ENCODE data around the gene RPS24.

Gene RPS24

GRCh38 chr10:78028438-78029268 is 5.0 kb upstream of the RPS24 start:
- Histone ChIP-seq H4K20me1 (ENCODE audit: control insufficient read depth, insufficient read depth, low read depth, low read length) (no peaks in the 10 kb centered on the region), H3F3A (ENCODE audit: control insufficient read depth, insufficient read depth) (0 out of 2 replicates have a peak, but pooled peaks cover 3% of the 10 kb centered on the region), H3K27me3 (ENCODE audit: control insufficient read depth, low read length) (no peaks in the 10 kb centered on the region), H3K9me2 (replicated peaks; ENCODE audit: control insufficient read depth, low read length) (no peaks in the 10 kb centered on the region), H3K79me2 (ENCODE audit: control insufficient read depth, low read length) (peaks cover 34% of the 10 kb centered on the region), H3K4me3 (ENCODE audit: low read length) (peak overlapping the region; percentile 86), H3K27ac (ENCODE audit: low read depth, low read length) (peak overlapping the region; percentile 70), H3K9me3 (ENCODE audit: control insufficient read depth, insufficient read depth, low read length) (no peaks in the 10 kb centered on the region), H3K36me3 (ENCODE audit: control insufficient read depth, low read length) (peaks cover 48% of the 10 kb centered on the region), H3K4me1 (ENCODE audit: control insufficient read depth, low read length) (peaks cover 18% of the 10 kb centered on the region), H3K4me2 (ENCODE audit: low read length) (peak overlapping the region; percentile 86)
- TF ChIP-seq EZH2phosphoT487 (IDR thresholded peaks at IDR 0.05; ENCODE audit: borderline replicate concordance, low read length) = no peak
- TF ChIP-seq CTCF (IDR thresholded peaks at IDR 0.05; ENCODE audit: low read depth, low read length, poor library complexity, severe bottlenecking) = peak; percentile 35

DNA sequence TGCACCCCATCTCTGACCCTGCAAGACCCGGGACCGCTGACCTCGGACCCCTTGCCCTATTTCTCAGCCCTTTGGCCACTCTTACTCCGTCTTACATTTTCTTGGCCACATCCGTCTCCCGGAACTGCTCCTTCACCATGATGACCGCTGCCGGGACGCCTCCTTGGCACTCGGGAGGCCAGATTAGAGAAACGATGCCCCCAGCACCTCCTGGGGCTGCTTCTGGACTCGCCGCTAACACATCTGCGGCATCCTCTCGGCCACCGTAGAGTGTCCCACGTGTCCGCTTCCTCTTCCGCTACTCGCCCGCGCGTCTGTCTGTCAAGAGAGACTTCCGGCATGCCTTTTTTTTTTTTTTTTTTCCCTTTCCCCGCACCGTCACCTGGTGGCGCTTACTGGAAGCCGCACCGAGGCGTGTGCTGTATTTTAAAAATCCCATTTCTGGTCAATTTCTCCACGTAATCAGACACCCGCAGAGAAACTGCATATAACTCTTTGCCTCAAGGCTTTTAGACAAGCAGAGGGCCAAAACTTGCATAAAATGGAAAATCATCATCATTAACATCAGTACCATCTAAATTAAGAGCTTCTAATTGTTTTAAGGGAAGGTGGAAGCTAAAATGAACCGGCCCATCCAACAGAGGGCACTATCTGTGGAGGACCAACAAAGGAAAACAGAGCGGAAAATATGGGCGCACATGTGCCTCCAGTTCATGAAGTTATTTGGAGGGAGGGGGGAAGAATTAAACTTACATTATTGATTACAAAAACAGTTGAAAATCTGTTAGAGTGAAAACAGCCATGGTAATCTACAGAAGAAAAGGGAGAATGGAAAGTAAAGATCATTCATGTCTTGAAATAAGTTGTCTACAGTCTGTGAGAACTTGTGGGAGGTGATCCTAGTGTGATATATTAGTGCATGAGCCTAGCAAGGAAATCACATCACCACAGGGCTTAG is 4.1 kb upstream of the RPS24 start, which contains the start of gene POLR3A:
Gene POLR3A (minus strand): TSS at position 247 of the 958 bp plus-strand sequence. CDS start 108 bp downstream, at position 139.
- Histone ChIP-seq H3K4me2 (ENCODE audit: low read length) (peak within 1 kb of the TSS; percentile 86), H3K27me3 (ENCODE audit: control insufficient read depth, low read length) (no peaks in the 10 kb centered on the region), H3K27ac (ENCODE audit: low read depth, low read length) (peak within 1 kb of the TSS; percentile 70), H3K79me2 (ENCODE audit: control insufficient read depth, low read length) (peaks cover 43% of the 10 kb centered on the region), H3K4me1 (ENCODE audit: control insufficient read depth, low read length) (peaks cover 18% of the 10 kb centered on the region), H3K36me3 (ENCODE audit: control insufficient read depth, low read length) (peaks cover 44% of the 10 kb centered on the region), H3K9me2 (replicated peaks; ENCODE audit: control insufficient read depth, low read length) (no peaks in the 10 kb centered on the region), H3K4me3 (ENCODE audit: low read length) (peak within 1 kb of the TSS; percentile 86), H3F3A (ENCODE audit: control insufficient read depth, insufficient read depth) (peaks cover 7% of the 10 kb centered on the region), H4K20me1 (ENCODE audit: control insufficient read depth, insufficient read depth, low read depth, low read length) (peaks cover 4% of the 10 kb centered on the region), H3K9me3 (ENCODE audit: control insufficient read depth, insufficient read depth, low read length) (no peaks in the 10 kb centered on the region)
- TF ChIP-seq CTCF (IDR thresholded peaks at IDR 0.05; ENCODE audit: low read depth, low read length, poor library complexity, severe bottlenecking) (peak; percentile 99), EZH2phosphoT487 (IDR thresholded peaks at IDR 0.05; ENCODE audit: borderline replicate concordance, low read length) (no peak)

DNA sequence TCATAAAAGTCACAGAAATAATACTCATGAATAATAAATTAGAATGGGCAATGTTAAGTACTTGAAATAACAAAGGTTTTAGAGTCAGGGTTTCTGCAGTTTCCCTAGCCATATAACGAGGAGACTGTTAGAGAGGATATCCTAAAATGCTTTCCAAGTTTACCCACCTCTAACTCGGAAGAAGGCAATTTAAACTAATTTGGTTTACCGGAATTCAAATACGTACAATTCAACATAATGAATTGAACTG is 351 bp upstream of the RPS24 start:
- Histone ChIP-seq H4K20me1 (ENCODE audit: control insufficient read depth, insufficient read depth, low read depth, low read length) (peaks cover 37% of the 10 kb centered on the region), H3K4me3 (ENCODE audit: low read length) (peak overlapping the region; percentile 83), H3F3A (ENCODE audit: control insufficient read depth, insufficient read depth) (peaks cover 38% of the 10 kb centered on the region), H3K27ac (ENCODE audit: low read depth, low read length) (peak overlapping the region; percentile 35), H3K9me3 (ENCODE audit: control insufficient read depth, insufficient read depth, low read length) (no peaks in the 10 kb centered on the region), H3K4me1 (ENCODE audit: control insufficient read depth, low read length) (peaks cover 43% of the 10 kb centered on the region), H3K36me3 (ENCODE audit: control insufficient read depth, low read length) (peaks cover 48% of the 10 kb centered on the region), H3K27me3 (ENCODE audit: control insufficient read depth, low read length) (no peaks in the 10 kb centered on the region), H3K9me2 (replicated peaks; ENCODE audit: control insufficient read depth, low read length) (no peaks in the 10 kb centered on the region), H3K4me2 (ENCODE audit: low read length) (peak overlapping the region; percentile 57), H3K79me2 (ENCODE audit: control insufficient read depth, low read length) (peaks cover 58% of the 10 kb centered on the region)
- TF ChIP-seq EZH2phosphoT487 (IDR thresholded peaks at IDR 0.05; ENCODE audit: borderline replicate concordance, low read length) (no peak), CTCF (IDR thresholded peaks at IDR 0.05; ENCODE audit: low read depth, low read length, poor library complexity, severe bottlenecking) (no peak)
